Measurements from ENCODE around the gene LDLRAD4.

DNA sequence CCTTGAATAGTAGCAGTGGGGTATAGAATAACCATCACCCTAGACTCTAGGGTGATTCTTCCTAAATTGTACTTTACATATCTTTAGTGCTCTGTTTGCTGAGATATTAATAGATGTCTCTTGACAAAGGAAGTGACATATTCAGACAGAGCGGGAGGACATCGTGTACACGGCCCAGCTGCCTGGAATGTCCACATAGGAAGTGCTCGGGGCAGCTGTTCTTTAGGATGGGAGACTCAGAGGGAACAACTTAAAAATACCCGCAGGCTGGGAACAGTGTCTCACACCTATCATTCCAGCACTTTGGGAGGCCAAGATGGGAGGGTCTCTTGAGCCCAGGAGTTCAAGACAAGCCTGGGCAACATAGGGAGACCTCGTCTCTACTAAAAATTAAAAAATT, 301.7 kb downstream of the LDLRAD4 start:
- TF ChIP-seq BHLHE40 (IDR thresholded peaks at IDR 0.05; ENCODE audit: borderline replicate concordance): no peak
- TF ChIP-seq FOXK2 (IDR thresholded peaks at IDR 0.05): no peak
- TF ChIP-seq FOXM1 (IDR thresholded peaks at IDR 0.05; ENCODE audit: borderline replicate concordance): no peak
- TF ChIP-seq ZNF384 (IDR thresholded peaks at IDR 0.05): no peak
- no peak for TF ChIP-seq HDGF (IDR thresholded peaks at IDR 0.05; ENCODE audit: borderline replicate concordance)

All from HEK293T (cell line).